Neutrophil (primary cell): ENCODE results near the gene CLEC2L.
A peak's percentile ranks its signal among the peaks of the same experiment; 100 is the strongest.

ENCODE experiments used
- H3K27ac ChIP-seq: fragments of 200-600 bp; sonication (generic); 2 replicates; pipeline ENCODE4 v1.5.1; 2016; ENCODE audit warnings: mild to moderate bottlenecking, moderate library complexity
- H3K27me3 ChIP-seq: fragments of 200-600 bp; sonication (generic); 2 replicates; pipeline ENCODE4 v1.6.0; 2016; ENCODE audit warnings: mild to moderate bottlenecking
- H3K36me3 ChIP-seq: fragments of 200-600 bp; sonication (generic); 2 replicates; pipeline ENCODE4 v1.5.1; 2017
- H3K4me1 ChIP-seq, 2 experiments: fragments of 200-600 bp in 1 of 2; sonication (generic) in 1 of 2; 1 replicate in 1 of 2; 2 replicates in 1 of 2; pipeline versions ENCODE4 v1.5.1 to v1.6.1; 2013 to 2016; ENCODE audit warnings: low read depth in 1 of 2, low read length in 1 of 2, mild to moderate bottlenecking in 1 of 2, moderate library complexity in 1 of 2; ENCODE audit not compliant: control insufficient read depth in 1 of 2, insufficient read depth in 1 of 2
- H3K4me3 ChIP-seq, 2 experiments: fragments of 200-600 bp in 1 of 2; sonication (generic) in 1 of 2; 1 replicate in 1 of 2; 2 replicates in 1 of 2; pipeline ENCODE4 v1.5.1; 2013 to 2016; ENCODE audit warnings: low read depth in 1 of 2, low read length in 1 of 2, mild to moderate bottlenecking in 1 of 2, moderate library complexity in 1 of 2
- H3K9me3 ChIP-seq: fragments of 200-600 bp; sonication (generic); 2 replicates; pipeline ENCODE4 v1.5.1; 2016
- CTCF ChIP-seq: fragments of 200-600 bp; sonication (generic); IDR thresholded peaks from 2 replicates; pipeline ENCODE4 v1.5.1; 2016; ENCODE audit warnings: antibody characterized with exemption

The CLEC2L gene

DNA sequence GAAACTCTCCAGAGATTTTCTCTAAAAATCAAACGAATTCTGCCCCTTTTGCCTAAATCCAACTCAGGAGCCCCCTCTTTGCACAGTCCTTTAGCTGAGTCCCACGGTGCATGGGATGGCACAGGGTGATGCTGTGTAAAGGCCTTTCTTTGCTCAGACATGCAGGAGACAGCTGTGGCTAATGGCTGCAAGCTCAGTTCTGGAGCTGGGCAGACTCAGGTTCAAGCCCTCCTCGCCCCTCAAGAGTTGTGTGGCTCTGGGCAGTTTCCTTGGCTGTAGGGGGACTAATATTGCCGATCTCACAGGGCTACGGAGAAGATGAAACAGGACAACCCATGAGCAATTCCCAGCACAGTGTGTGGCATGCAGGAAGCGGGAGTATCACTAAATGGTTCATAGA, 42.6 kb downstream of the CLEC2L start:
- Histone ChIP-seq H3K9me3 (no peaks in the 10 kb centered on the region), H3K27me3 (no peaks in the 10 kb centered on the region), H3K36me3 (peaks cover 66% of the 10 kb centered on the region), H3K4me1 (peaks cover 22 to 30% of the 10 kb centered on the region in 2 experiments), H3K4me3 (no peak overlapping the region), H3K27ac (peak overlapping the region; percentile 10)
- TF ChIP-seq CTCF: no peak

GRCh38 chr7:139566736-139567646, 43.5 kb downstream of the CLEC2L start:
- peak overlapping the region; percentile 62 for H3K27ac ChIP-seq
- no peak for TF ChIP-seq CTCF
- H3K4me1 ChIP-seq: peaks cover 22 to 30% of the 10 kb centered on the region in 2 experiments
- no peaks in the 10 kb centered on the region for H3K9me3 ChIP-seq
- H3K36me3 ChIP-seq: peaks cover 71% of the 10 kb centered on the region
- H3K27me3 ChIP-seq: no peaks in the 10 kb centered on the region
- H3K4me3 ChIP-seq: no peak overlapping the region

GRCh38 chr7:139567647-139568345, 44.3 kb downstream of the CLEC2L start:
- no peak overlapping the region for H3K4me3 ChIP-seq
- TF ChIP-seq CTCF: no peak
- H3K36me3 ChIP-seq: peaks cover 74% of the 10 kb centered on the region
- peaks cover 22 to 30% of the 10 kb centered on the region in 2 experiments for H3K4me1 ChIP-seq
- H3K27me3 ChIP-seq: no peaks in the 10 kb centered on the region
- no peaks in the 10 kb centered on the region for H3K9me3 ChIP-seq
- peak overlapping the region; percentile 62 for H3K27ac ChIP-seq

DNA sequence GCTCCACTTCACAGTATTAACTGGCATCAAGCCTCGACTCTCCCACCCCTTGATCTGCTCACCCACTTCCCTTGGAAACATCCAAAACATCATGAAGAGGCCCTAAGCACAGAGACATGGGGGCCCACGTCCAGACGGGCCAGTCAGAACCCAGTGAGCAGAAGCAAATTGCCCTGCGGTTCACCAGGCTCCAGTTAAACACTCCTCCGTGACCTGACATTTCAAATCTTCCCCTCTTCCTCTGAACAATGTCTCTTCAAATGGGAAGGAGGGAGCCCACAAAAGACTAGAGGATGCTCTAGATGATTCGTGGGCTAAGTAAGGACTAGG, 44.8 kb downstream of the CLEC2L start:
- TF ChIP-seq CTCF: no peak
- Histone ChIP-seq H3K27ac (peak overlapping the region; percentile 62), H3K4me3 (no peak overlapping the region), H3K9me3 (no peaks in the 10 kb centered on the region), H3K27me3 (no peaks in the 10 kb centered on the region), H3K4me1 (peaks cover 22 to 27% of the 10 kb centered on the region in 2 experiments), H3K36me3 (peaks cover 74% of the 10 kb centered on the region)

- Histone ChIP-seq H3K36me3 (peaks cover 77% of the 10 kb centered on the region), H3K27me3 (no peaks in the 10 kb centered on the region), H3K27ac (peak overlapping the region; percentile 62)
Measured at GRCh38 chr7:139568813-139569490, 45.5 kb downstream of the CLEC2L start.

More at GRCh38 chr7:139568813-139569490, 45.5 kb downstream of the CLEC2L start:
- Histone ChIP-seq H3K4me3 (peak overlapping the region in 1 of 2 experiments; percentile 22), H3K4me1 (peaks cover 22 to 27% of the 10 kb centered on the region in 2 experiments), H3K9me3 (no peaks in the 10 kb centered on the region)
- no peak for TF ChIP-seq CTCF
